Measurements from ENCODE around the gene RPS15. TPM values are rescaled to one million over a fixed set of nuclear protein-coding genes. Genes with fewer than 3 reads are reported as not detected.

RPS15 gene
- total and polyA plus RNA-seq, 9 of the 15 experiments (the other 6 are each of a cell fraction or from before 2014, with no cell fraction given), result 605 to 2,791 (median 957) TPM

- TF ChIP-seq C11orf30 (IDR thresholded peaks at IDR 0.05; ENCODE audit: low read depth) (no peak), DDX20 (tag; IDR thresholded peaks at IDR 0.05; ENCODE audit: low read depth) (no peak), IRF2 (CRISPR knock-in tag; IDR thresholded peaks at IDR 0.05) (no peak), HDGF (IDR thresholded peaks at IDR 0.05) (no peak), YY1 (IDR thresholded peaks at IDR 0.05; ENCODE audit: borderline replicate concordance in 1 of 3, control insufficient read depth in 1 of 3, extremely low read depth in 1 of 3, insufficient read depth in 3 of 3, insufficient read length in 1 of 3, insufficient replicate concordance in 2 of 3, low read depth in 1 of 3, low read length in 2 of 3) (peak in 1 of 3 experiments; percentile 17), RAD51 (IDR thresholded peaks at IDR 0.05; ENCODE audit: borderline replicate concordance, low read depth) (peak; percentile 67), ZNF239 (CRISPR knock-in tag; IDR thresholded peaks at IDR 0.05) (no peak), SUPT5H (IDR thresholded peaks at IDR 0.05) (no peak), POLR3A (IDR thresholded peaks at IDR 0.05; ENCODE audit: borderline replicate concordance, extremely low read depth, insufficient read depth, insufficient read length) (no peak), RBBP5 (IDR thresholded peaks at IDR 0.05; ENCODE audit: borderline replicate concordance, insufficient read depth, low read length, poor library complexity, severe bottlenecking) (no peak), ZBTB1 (CRISPR knock-in tag; IDR thresholded peaks at IDR 0.05; ENCODE audit: borderline replicate concordance, low read depth) (0 out of 2 replicates have a peak, but pooled peaks have one; percentile 9), ZNF324 (CRISPR knock-in tag; IDR thresholded peaks at IDR 0.05) (no peak), STAG1 (CRISPR knock-in tag; IDR thresholded peaks at IDR 0.05; ENCODE audit: borderline replicate concordance) (no peak), REST (IDR thresholded peaks at IDR 0.05; ENCODE audit: borderline replicate concordance) (no peak), REST (CRISPR knock-in tag; IDR thresholded peaks at IDR 0.05; ENCODE audit: low read depth) (no peak), GTF2A2 (tag; IDR thresholded peaks at IDR 0.05) (no peak), CCNT2 (IDR thresholded peaks at IDR 0.05; ENCODE audit: borderline replicate concordance, extremely low read depth, insufficient read length, low read depth, low read length) (no peak)
- TF ChIP-seq, protein P1, sequence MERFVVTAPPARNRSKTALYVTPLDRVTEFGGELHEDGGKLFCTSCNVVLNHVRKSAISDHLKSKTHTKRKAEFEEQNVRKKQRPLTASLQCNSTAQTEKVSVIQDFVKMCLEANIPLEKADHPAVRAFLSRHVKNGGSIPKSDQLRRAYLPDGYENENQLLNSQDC (CRISPR knock-in tag; IDR thresholded peaks at IDR 0.05), result no peak
Observed at GRCh38 chr19:1438933-1439354, 748 bp downstream of the RPS15 start (continued).

Data from K562 (cell line).